HepG2 (cell line): ENCODE data around the gene HSD17B8. TPM values are rescaled to one million over a fixed set of nuclear protein-coding genes. Genes with fewer than 3 reads are reported as not detected.

Experiments used
- DNMT1 ChIP-seq: sonication (generic); formaldehyde crosslinking; IDR thresholded peaks from 2 replicates; pipeline ENCODE4 v1.5.1; 2020; ENCODE audit warnings: mild to moderate bottlenecking, missing genetic modification reagents
- DRAP1 ChIP-seq: IDR thresholded peaks from 2 replicates; pipeline ENCODE4 v1.6.1; 2016; ENCODE audit warnings: missing genetic modification reagents, missing compliant biosample characterization
- GATA4 ChIP-seq: sonication (generic); IDR thresholded peaks from 2 replicates; pipeline ENCODE4 v1.6.1; 2016; ENCODE audit warnings: antibody characterized with exemption, low read depth, borderline replicate concordance
- GLMP ChIP-seq: sonication (generic); formaldehyde crosslinking; IDR thresholded peaks from 2 replicates; pipeline ENCODE4 v1.9.0; 2021; ENCODE audit warnings: missing genetic modification reagents, mild to moderate bottlenecking, borderline replicate concordance
- IKZF5 ChIP-seq: IDR thresholded peaks from 2 replicates; pipeline ENCODE4 v1.6.1; 2018; ENCODE audit warnings: missing genetic modification reagents, mild to moderate bottlenecking, missing compliant biosample characterization
- NCOA5 ChIP-seq: sonication (generic); formaldehyde crosslinking; IDR thresholded peaks from 2 replicates; pipeline ENCODE4 v1.4.0; 2020; ENCODE audit warnings: missing genetic modification reagents
- NONO ChIP-seq, 2 experiments: fragments of 450-650 bp in 1 of 2; sonication (generic) in 1 of 2; formaldehyde crosslinking in 1 of 2; IDR thresholded peaks in 1 of 2; conservative IDR thresholded peaks in 1 of 2; 2 replicates each; pipeline versions ENCODE4 v1.6.1 to v1.8.0; 2017 to 2022; ENCODE audit warnings: mild to moderate bottlenecking in 1 of 2, missing genetic modification reagents in 1 of 2, moderate library complexity in 1 of 2
- RBAK ChIP-seq: sonication (generic); formaldehyde crosslinking; IDR thresholded peaks from 2 replicates; pipeline ENCODE4 v1.5.1; 2020; ENCODE audit warnings: mild to moderate bottlenecking, missing genetic modification reagents
- SNAI1 ChIP-seq: sonication (generic); formaldehyde crosslinking; IDR thresholded peaks from 2 replicates; pipeline ENCODE4 v1.5.0; 2020; ENCODE audit warnings: mild to moderate bottlenecking, missing genetic modification reagents, borderline replicate concordance
- TBX2 ChIP-seq: sonication (generic); formaldehyde crosslinking; IDR thresholded peaks from 2 replicates; pipeline ENCODE4 v1.5.0; 2020; ENCODE audit warnings: missing genetic modification reagents, mild to moderate bottlenecking, borderline replicate concordance
- TFDP2 ChIP-seq: sonication (generic); formaldehyde crosslinking; IDR thresholded peaks from 2 replicates; pipeline ENCODE4 v1.4.0; 2020; ENCODE audit warnings: missing genetic modification reagents
- THRA ChIP-seq: sonication (generic); formaldehyde crosslinking; IDR thresholded peaks from 2 replicates; pipeline ENCODE4 v1.4.0; 2020; ENCODE audit warnings: missing genetic modification reagents, borderline replicate concordance
- TIGD3 ChIP-seq: sonication (generic); formaldehyde crosslinking; IDR thresholded peaks from 2 replicates; pipeline ENCODE4 v1.5.1; 2020; ENCODE audit warnings: mild to moderate bottlenecking, missing genetic modification reagents, borderline replicate concordance
- ZFYVE20 ChIP-seq: sonication (generic); formaldehyde crosslinking; IDR thresholded peaks from 2 replicates; pipeline ENCODE4 v1.8.0; 2023; ENCODE audit warnings: low read depth, mild to moderate bottlenecking, moderate library complexity, missing genetic modification reagents, borderline replicate concordance
- ZNF251 ChIP-seq: sonication (generic); formaldehyde crosslinking; IDR thresholded peaks from 2 replicates; pipeline ENCODE4 v1.9.0; 2021; ENCODE audit warnings: mild to moderate bottlenecking, missing genetic modification reagents
- ZNF362 ChIP-seq: sonication (generic); formaldehyde crosslinking; IDR thresholded peaks from 2 replicates; pipeline ENCODE4 v1.4.0; 2020; ENCODE audit warnings: missing genetic modification reagents, mild to moderate bottlenecking, borderline replicate concordance
- ZNF816 ChIP-seq: sonication (generic); formaldehyde crosslinking; IDR thresholded peaks from 2 replicates; pipeline ENCODE4 v1.8.0; 2022; ENCODE audit warnings: missing genetic modification reagents, mild to moderate bottlenecking, borderline replicate concordance
- polyA plus RNA-seq, 8 experiments: library from polyadenylated mRNA; depleted of rRNA in 3 of 8; stranded (reverse) in 7 of 8; unstranded in 1 of 8; fragments of >200 nt; fragmentation: Illumina TruSeq in 4 of 8; extraction: Trizol in 4 of 8; gene quantifications; 2 replicates each; pipeline versions ENCODE4 v1.2.1 to v1.2.3, GENCODE V29; 2011 to 2016; ENCODE audit warnings: low read depth in 4 of 8, missing spikeins in 1 of 8, mixed read lengths in 1 of 8; ENCODE audit not compliant: insufficient read depth in 1 of 8
- total RNA-seq, 5 experiments: library from RNA; depleted of rRNA; stranded (reverse); fragments of >200 nt; fragmentation: Illumina TruSeq; extraction: Trizol; gene quantifications; 2 replicates each; pipeline ENCODE4 v1.2.3, GENCODE V29; 2016; ENCODE audit warnings: low read depth in 1 of 5

HSD17B8 gene
- total and polyA plus RNA-seq, 2 of the 13 experiments (the other 11 are each of a cell fraction or from before 2014, with no cell fraction given): 12.6 to 20.1 TPM

GRCh38 chr6:33200219-33201146, 4.0 kb upstream of the HSD17B8 start, which contains the start of the genes RXRB and SLC39A7 (continued):
- TF ChIP-seq DRAP1 (CRISPR knock-in tag): peak; percentile 83
- TF ChIP-seq ZNF362 (CRISPR knock-in tag): peak; percentile 48; the same call in 1 of the 2 replicates
- no peak; the same call in 1 of the 2 replicates for TF ChIP-seq ZFYVE20 (CRISPR knock-in tag)
- peak; percentile 89 for TF ChIP-seq IKZF5 (CRISPR knock-in tag)
- TF ChIP-seq TFDP2 (CRISPR knock-in tag): peak; percentile 76; the same call in 1 of the 2 replicates
- TF ChIP-seq SNAI1: peak; percentile 47; the same call in 1 of the 2 replicates
- TF ChIP-seq NCOA5 (CRISPR knock-in tag): no peak
- TF ChIP-seq GATA4: peak; percentile 58; the same call in 1 of the 2 replicates
- TF ChIP-seq NONO (IDR thresholded peaks at IDR 0.05): no peak
- TF ChIP-seq NONO (CRISPR knock-in tag; conservative IDR thresholded peaks at IDR 0.05): peak; percentile 90
- TF ChIP-seq THRA (CRISPR knock-in tag): peak; percentile 8
- 0 out of 2 replicates have a peak, but pooled peaks have one; percentile 63 for TF ChIP-seq RBAK (CRISPR knock-in tag)
- TF ChIP-seq DNMT1 (CRISPR knock-in tag): peak; percentile 38
- TF ChIP-seq TBX2 (CRISPR knock-in tag): peak; percentile 59
- TF ChIP-seq GLMP (CRISPR knock-in tag): no peak
- TF ChIP-seq TIGD3 (CRISPR knock-in tag): 0 out of 2 replicates have a peak, but pooled peaks have one; percentile 53
- TF ChIP-seq ZNF816 (CRISPR knock-in tag): peak; percentile 68; the same call in 1 of the 2 replicates
- peak; percentile 25; the same call in 1 of the 2 replicates for TF ChIP-seq ZNF251 (CRISPR knock-in tag)
